Measurements from ENCODE around the gene MPRIP. TPM values are rescaled to one million over a fixed set of nuclear protein-coding genes. Genes with fewer than 3 reads are reported as not detected.

The MPRIP gene
- total RNA-seq, 1 experiment from 2014 or later: 1,274 TPM

DNA sequence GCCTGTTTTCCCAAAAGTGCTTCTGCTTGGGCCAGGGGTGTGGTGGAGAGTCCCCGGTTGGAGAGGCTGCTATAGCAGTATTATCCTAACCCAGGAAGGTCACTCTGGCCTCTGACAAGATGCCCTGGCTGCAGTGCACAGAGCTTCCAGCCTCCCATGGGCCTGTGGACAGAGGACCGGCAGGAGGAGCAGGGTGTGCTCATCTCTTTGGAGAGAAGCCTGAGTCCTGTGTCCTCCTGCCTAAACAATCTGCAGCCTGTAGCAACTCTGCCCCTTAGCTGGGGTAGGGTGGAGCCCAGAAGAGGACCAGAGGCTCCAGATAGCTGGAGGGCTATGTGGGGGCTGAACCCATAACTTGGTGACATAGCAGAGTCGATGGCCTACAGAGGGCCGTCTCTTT is 78.0 kb downstream of the MPRIP start:
- Histone ChIP-seq H3K36me3 (ENCODE audit: low read depth, low read length) (peaks cover 28% of the 10 kb centered on the region), H2AFZ (ENCODE audit: low read length) (no peak overlapping the region), H3K4me2 (ENCODE audit: low read length) (no peak overlapping the region), H3K4me1 (ENCODE audit: insufficient read depth, low read length) (peaks cover 27% of the 10 kb centered on the region), H3K4me3 (ENCODE audit: low read length) (no peak overlapping the region), H3K79me2 (ENCODE audit: low read length) (peaks cover 100% of the 10 kb centered on the region), H4K20me1 (ENCODE audit: low read length) (peaks cover 93% of the 10 kb centered on the region), H3K9me2 (replicated peaks; ENCODE audit: low read length) (no peaks in the 10 kb centered on the region), H3K27ac (ENCODE audit: low read length) (peak overlapping the region; percentile 12), H3K9ac (ENCODE audit: low read length) (no peak overlapping the region), H3F3A (ENCODE audit: low read length, unreplicated experiment) (peaks cover 10% of the 10 kb centered on the region), H3K27me3 (ENCODE audit: low read length) (no peaks in the 10 kb centered on the region), H3K9me3 (ENCODE audit: low read length) (no peaks in the 10 kb centered on the region)
- TSS peak; percentile 8 for BruUV-seq (replicated peaks)
- DNase-seq (no peak), ATAC-seq (no peak)
- intact Hi-C loops (cut with micrococcal nuclease): no loop called here
- CTCF ChIA-PET: no interaction called here
- POLR2A ChIA-PET (ENCODE audit: unreplicated experiment): no interaction called here
- TF ChIP-seq EZH2 (IDR thresholded peaks at IDR 0.05; ENCODE audit: low read length, unreplicated experiment): no peak
- TF ChIP-seq EZH2phosphoT487 (IDR thresholded peaks at IDR 0.05; ENCODE audit: borderline replicate concordance, low read length): no peak
- TF ChIP-seq, protein P1, sequence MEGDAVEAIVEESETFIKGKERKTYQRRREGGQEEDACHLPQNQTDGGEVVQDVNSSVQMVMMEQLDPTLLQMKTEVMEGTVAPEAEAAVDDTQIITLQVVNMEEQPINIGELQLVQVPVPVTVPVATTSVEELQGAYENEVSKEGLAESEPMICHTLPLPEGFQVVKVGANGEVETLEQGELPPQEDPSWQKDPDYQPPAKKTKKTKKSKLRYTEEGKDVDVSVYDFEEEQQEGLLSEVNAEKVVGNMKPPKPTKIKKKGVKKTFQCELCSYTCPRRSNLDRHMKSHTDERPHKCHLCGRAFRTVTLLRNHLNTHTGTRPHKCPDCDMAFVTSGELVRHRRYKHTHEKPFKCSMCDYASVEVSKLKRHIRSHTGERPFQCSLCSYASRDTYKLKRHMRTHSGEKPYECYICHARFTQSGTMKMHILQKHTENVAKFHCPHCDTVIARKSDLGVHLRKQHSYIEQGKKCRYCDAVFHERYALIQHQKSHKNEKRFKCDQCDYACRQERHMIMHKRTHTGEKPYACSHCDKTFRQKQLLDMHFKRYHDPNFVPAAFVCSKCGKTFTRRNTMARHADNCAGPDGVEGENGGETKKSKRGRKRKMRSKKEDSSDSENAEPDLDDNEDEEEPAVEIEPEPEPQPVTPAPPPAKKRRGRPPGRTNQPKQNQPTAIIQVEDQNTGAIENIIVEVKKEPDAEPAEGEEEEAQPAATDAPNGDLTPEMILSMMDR (conservative IDR thresholded peaks at IDR 0.05; ENCODE audit: low read depth, low read length): no peak

DNA sequence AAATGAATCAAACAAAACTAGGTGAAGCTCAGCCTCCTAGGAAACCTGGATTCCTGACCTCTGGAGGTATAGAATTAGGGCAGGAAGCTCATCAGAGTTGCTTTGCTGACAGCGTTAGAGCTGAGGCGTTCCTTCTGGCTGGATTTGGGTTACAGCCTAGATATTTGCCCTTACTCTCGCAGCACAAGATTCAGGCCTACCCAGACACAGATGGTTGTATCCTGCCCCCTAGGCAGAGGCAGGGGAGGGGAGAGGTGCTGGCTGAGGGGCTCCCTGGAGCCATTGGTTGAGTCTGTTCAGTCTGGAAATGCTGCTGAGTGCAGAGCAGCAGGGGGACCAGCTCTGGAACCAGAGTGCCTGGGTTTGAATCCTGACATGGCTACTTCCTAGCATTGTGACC is 78.4 kb downstream of the MPRIP start:
- H3K4me3 ChIP-seq (ENCODE audit: low read length): no peak overlapping the region
- peaks cover 32% of the 10 kb centered on the region for H3K36me3 ChIP-seq (ENCODE audit: low read depth, low read length)
- H3K4me1 ChIP-seq (ENCODE audit: insufficient read depth, low read length): peaks cover 27% of the 10 kb centered on the region
- no peaks in the 10 kb centered on the region for H3K9me3 ChIP-seq (ENCODE audit: low read length)
- ChIA-PET POLR2A (ENCODE audit: unreplicated experiment) (no interaction called here), CTCF (no interaction called here)
- no peak overlapping the region for H3K9ac ChIP-seq (ENCODE audit: low read length)
- DNase-seq: no peak
- intact Hi-C loops (cut with micrococcal nuclease): no loop called here
- no peak overlapping the region for H3K4me2 ChIP-seq (ENCODE audit: low read length)
- H2AFZ ChIP-seq (ENCODE audit: low read length): no peak overlapping the region
- H3K9me2 ChIP-seq (replicated peaks; ENCODE audit: low read length): no peaks in the 10 kb centered on the region
- no TSS peak for BruUV-seq (replicated peaks)
- H3K27me3 ChIP-seq (ENCODE audit: low read length): no peaks in the 10 kb centered on the region
- peaks cover 10% of the 10 kb centered on the region for H3F3A ChIP-seq (ENCODE audit: low read length, unreplicated experiment)
- peaks cover 100% of the 10 kb centered on the region for H3K79me2 ChIP-seq (ENCODE audit: low read length)
- no peak overlapping the region for H3K27ac ChIP-seq (ENCODE audit: low read length)
- H4K20me1 ChIP-seq (ENCODE audit: low read length): peaks cover 93% of the 10 kb centered on the region
- TF ChIP-seq EZH2 (IDR thresholded peaks at IDR 0.05; ENCODE audit: low read length, unreplicated experiment) (no peak), EZH2phosphoT487 (IDR thresholded peaks at IDR 0.05; ENCODE audit: borderline replicate concordance, low read length) (no peak)
- TF ChIP-seq, protein P1 (conservative IDR thresholded peaks at IDR 0.05; ENCODE audit: low read depth, low read length): no peak
- no peak; the same call in 1 of the 2 replicates for ATAC-seq

DNA sequence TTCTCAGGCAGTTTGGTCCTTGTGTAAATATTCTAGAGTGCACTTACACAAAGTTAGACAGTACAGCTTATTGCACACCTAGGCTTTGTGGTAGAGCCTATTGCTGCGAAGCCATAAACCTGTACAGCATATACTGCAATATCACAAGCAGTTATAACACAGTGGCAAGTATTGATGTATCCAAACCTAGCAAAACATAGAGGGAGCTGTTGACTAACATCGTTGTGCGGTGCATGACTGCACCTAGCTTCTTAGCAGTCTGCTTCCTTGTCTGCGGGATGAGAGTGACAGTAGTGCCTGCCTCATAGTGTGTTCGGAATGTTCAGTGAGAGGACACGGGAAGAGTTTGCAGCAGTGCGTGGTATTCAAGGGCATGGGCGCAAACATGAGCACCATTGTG is 78.9 kb downstream of the MPRIP start:
- peaks cover 10% of the 10 kb centered on the region for H3F3A ChIP-seq (ENCODE audit: low read length, unreplicated experiment)
- H2AFZ ChIP-seq (ENCODE audit: low read length): no peak overlapping the region
- BruUV-seq (replicated peaks): no TSS peak
- H3K79me2 ChIP-seq (ENCODE audit: low read length): peaks cover 100% of the 10 kb centered on the region
- intact Hi-C loops (cut with micrococcal nuclease): no loop called here
- DNase-seq (no peak), ATAC-seq (peak; percentile 4; the same call in 1 of the 2 replicates)
- peaks cover 35% of the 10 kb centered on the region for H3K36me3 ChIP-seq (ENCODE audit: low read depth, low read length)
- peaks cover 27% of the 10 kb centered on the region for H3K4me1 ChIP-seq (ENCODE audit: insufficient read depth, low read length)
- ChIA-PET CTCF (no interaction called here), POLR2A (ENCODE audit: unreplicated experiment) (no interaction called here)
- no peak for TF ChIP-seq EZH2 (IDR thresholded peaks at IDR 0.05; ENCODE audit: low read length, unreplicated experiment)
- TF ChIP-seq, protein P1 (conservative IDR thresholded peaks at IDR 0.05; ENCODE audit: low read depth, low read length): peak; percentile 15; the same call in 1 of the 2 replicates
- no peak overlapping the region for H3K27ac ChIP-seq (ENCODE audit: low read length)
- no peaks in the 10 kb centered on the region for H3K27me3 ChIP-seq (ENCODE audit: low read length)
- H3K9me2 ChIP-seq (replicated peaks; ENCODE audit: low read length): no peaks in the 10 kb centered on the region
- H4K20me1 ChIP-seq (ENCODE audit: low read length): peaks cover 94% of the 10 kb centered on the region
- H3K9ac ChIP-seq (ENCODE audit: low read length): no peak overlapping the region
- no peaks in the 10 kb centered on the region for H3K9me3 ChIP-seq (ENCODE audit: low read length)
- H3K4me3 ChIP-seq (ENCODE audit: low read length): no peak overlapping the region
- no peak overlapping the region for H3K4me2 ChIP-seq (ENCODE audit: low read length)
